A673 (cell line): ENCODE data around the gene SGCA. TPM values are rescaled to one million over a fixed set of nuclear protein-coding genes. Genes with fewer than 3 reads are reported as not detected.

Source experiments
- BruUV-seq: library from RNA; stranded (reverse); fragments of 400-500 nt; replicated peaks from 2 replicates; lab custom pipeline; 2021; lab: Mats Ljungman, UMichigan
- CTCF ChIA-PET: fragments of 300-600 bp; sonication (Branson Sonifier 250); formaldehyde crosslinking; loops from one replicate; lab custom pipeline; 2022; ENCODE audit warnings: antibody characterized with exemption; lab: Charles Lee
- POLR2A ChIA-PET: fragments of 300-600 bp; sonication (Branson Sonifier 250); formaldehyde crosslinking; loops from one replicate; lab custom pipeline; 2022; ENCODE audit warnings: antibody characterized with exemption; ENCODE audit not compliant: low non-redundant PET; lab: Charles Lee
- DNase-seq: peaks from one replicate; pipeline ENCODE4 v3.0.0-alpha.2; 2015; ENCODE audit warnings: low spot score
- H3K27ac ChIP-seq: fragments of 200-600 bp; sonication (generic); 2 replicates; pipeline ENCODE4 v1.5.1; 2016; ENCODE audit warnings: mixed run types, low read depth, mild to moderate bottlenecking, mixed read lengths, antibody characterized with exemption, low read length; ENCODE audit not compliant: poor library complexity, severe bottlenecking
- H3K27me3 ChIP-seq: fragments of 200-600 bp; sonication (generic); replicated peaks from 2 replicates; pipeline ENCODE4 v1.6.1; 2017; ENCODE audit warnings: mixed run types, low read depth, mild to moderate bottlenecking, mixed read lengths, antibody characterized with exemption, low read length; ENCODE audit not compliant: insufficient read depth, poor library complexity
- H3K36me3 ChIP-seq: fragments of 200-600 bp; sonication (generic); 2 replicates; pipeline ENCODE4 v1.6.1; 2016; ENCODE audit warnings: mixed run types, mild to moderate bottlenecking, mixed read lengths, antibody characterized with exemption, low read length; ENCODE audit not compliant: insufficient read depth, poor library complexity, severe bottlenecking
- H3K4me1 ChIP-seq: fragments of 200-600 bp; sonication (generic); 2 replicates; pipeline ENCODE4 v1.6.1; 2017; ENCODE audit warnings: mixed run types, mild to moderate bottlenecking, mixed read lengths, antibody characterized with exemption, low read length; ENCODE audit not compliant: insufficient read depth, poor library complexity, severe bottlenecking
- H3K4me3 ChIP-seq: fragments of 200-600 bp; sonication (generic); 2 replicates; pipeline ENCODE4 v1.5.1; 2016; ENCODE audit warnings: low read depth, mixed run types, mild to moderate bottlenecking, mixed read lengths, low read length; ENCODE audit not compliant: poor library complexity, severe bottlenecking
- H3K9me3 ChIP-seq: fragments of 200-600 bp; sonication (generic); 2 replicates; pipeline ENCODE4 v1.6.1; 2016; ENCODE audit warnings: mixed run types, low read depth, mild to moderate bottlenecking, mixed read lengths, antibody characterized with exemption, low read length; ENCODE audit not compliant: poor library complexity, severe bottlenecking
- EZH2 ChIP-seq: fragments of 200-600 bp; sonication (generic); IDR thresholded peaks from 2 replicates; pipeline ENCODE4 v1.6.1; 2017; ENCODE audit warnings: borderline replicate concordance, low read depth, mild to moderate bottlenecking, mixed read lengths, antibody characterized with exemption, low read length; ENCODE audit not compliant: poor library complexity, severe bottlenecking
- intact Hi-C: fragments of 100-400 bp; cut with micrococcal nuclease; formaldehyde crosslinking; loops from one replicate; pipeline ENCODE4 v1.10.0; 2022; ENCODE audit not compliant: unreplicated experiment
- total RNA-seq: library from RNA; stranded (reverse); gene quantifications from 2 replicates; pipeline ENCODE4 v1.2.3, GENCODE V29; 2021
- TF ChIP-seq, protein P1 (sequence below): fragments of 300-800, 200-600 bp; sonication (generic); conservative IDR thresholded peaks from 2 replicates; pipeline ENCODE4 v1.5.1; 2017; ENCODE audit warnings: low read depth, mild to moderate bottlenecking, antibody characterized with exemption, low read length, moderate library complexity, mixed read lengths

Gene SGCA
- total RNA-seq, 1 experiment from 2014 or later, result not detected

DNA sequence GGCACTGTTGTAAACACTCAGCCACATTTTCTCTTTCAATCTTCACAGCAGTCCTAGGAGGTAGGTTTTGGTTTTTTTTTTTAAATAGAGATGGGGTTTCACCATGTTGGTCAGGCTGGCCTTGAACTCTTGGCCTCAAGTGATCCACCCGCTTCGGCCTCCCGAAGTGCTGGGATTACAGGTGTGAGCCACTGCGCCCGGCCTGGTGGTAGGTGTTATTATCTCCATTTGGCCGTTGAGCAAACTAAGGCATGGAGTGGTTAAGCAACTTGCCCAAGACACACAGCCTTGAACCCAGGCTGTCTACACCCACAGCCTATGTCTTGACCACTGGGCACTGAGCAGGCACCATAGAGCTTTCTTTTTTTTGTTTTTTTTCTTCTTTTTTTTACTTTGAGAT is 8.6 kb downstream of the SGCA start:
- H3K4me3 ChIP-seq, result no peak overlapping the region
- DNase-seq, result no peak
- CTCF ChIA-PET, result no interaction called here
- H3K27ac ChIP-seq, result no peak overlapping the region
- TF ChIP-seq, protein P1, sequence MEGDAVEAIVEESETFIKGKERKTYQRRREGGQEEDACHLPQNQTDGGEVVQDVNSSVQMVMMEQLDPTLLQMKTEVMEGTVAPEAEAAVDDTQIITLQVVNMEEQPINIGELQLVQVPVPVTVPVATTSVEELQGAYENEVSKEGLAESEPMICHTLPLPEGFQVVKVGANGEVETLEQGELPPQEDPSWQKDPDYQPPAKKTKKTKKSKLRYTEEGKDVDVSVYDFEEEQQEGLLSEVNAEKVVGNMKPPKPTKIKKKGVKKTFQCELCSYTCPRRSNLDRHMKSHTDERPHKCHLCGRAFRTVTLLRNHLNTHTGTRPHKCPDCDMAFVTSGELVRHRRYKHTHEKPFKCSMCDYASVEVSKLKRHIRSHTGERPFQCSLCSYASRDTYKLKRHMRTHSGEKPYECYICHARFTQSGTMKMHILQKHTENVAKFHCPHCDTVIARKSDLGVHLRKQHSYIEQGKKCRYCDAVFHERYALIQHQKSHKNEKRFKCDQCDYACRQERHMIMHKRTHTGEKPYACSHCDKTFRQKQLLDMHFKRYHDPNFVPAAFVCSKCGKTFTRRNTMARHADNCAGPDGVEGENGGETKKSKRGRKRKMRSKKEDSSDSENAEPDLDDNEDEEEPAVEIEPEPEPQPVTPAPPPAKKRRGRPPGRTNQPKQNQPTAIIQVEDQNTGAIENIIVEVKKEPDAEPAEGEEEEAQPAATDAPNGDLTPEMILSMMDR, result no peak
- TF ChIP-seq EZH2, result no peak
- POLR2A ChIA-PET, result no interaction called here
- intact Hi-C loops, result no loop called here
- no peaks in the 10 kb centered on the region for H3K27me3 ChIP-seq
- no peaks in the 10 kb centered on the region for H3K9me3 ChIP-seq
- peaks cover 3% of the 10 kb centered on the region for H3K4me1 ChIP-seq
- H3K36me3 ChIP-seq, result no peaks in the 10 kb centered on the region
- no TSS peak for BruUV-seq

DNA sequence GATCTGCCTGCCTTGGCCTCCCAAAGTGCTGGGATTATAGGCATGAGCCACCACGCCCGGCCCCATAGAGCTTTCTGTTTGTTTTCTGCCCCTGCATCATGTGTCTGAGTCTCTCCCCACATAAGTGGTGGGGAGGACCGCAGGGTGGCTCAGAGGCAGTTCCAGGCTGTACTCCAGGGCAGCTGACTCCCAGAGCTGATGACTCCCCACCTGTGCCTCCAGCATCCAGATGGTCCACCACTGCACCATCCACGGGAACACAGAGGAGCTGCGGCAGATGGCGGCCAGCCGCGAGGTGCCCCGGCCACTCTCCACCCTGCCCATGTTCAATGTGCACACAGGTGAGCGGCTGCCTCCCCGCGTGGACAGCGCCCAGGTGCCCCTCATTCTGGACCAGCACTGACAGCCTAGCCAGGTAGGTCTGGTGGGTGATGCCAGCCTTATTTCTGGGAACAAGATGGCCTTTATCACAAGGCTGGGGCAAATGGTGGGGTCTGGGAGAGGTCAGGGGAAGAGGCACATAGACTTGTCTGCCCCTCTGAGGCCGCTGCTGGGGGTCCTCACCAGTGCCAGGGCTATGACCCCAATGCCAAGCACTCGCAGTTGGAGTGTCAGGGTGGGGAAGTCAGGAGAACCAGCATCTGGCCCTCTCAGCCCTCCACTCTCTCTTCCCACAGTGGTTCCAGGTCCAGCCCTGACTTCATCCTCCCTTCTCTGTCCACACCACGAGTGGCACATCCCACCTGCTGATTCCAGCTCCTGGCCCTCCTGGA is 9.4 kb downstream of the SGCA start:
- H3K36me3 ChIP-seq, result no peaks in the 10 kb centered on the region
- DNase-seq, result no peak
- H3K27ac ChIP-seq, result no peak overlapping the region
- no peaks in the 10 kb centered on the region for H3K27me3 ChIP-seq
- peaks cover 3% of the 10 kb centered on the region for H3K4me1 ChIP-seq
- TF ChIP-seq EZH2, result no peak
- TF ChIP-seq, protein P1, result no peak
- intact Hi-C loops, result no loop called here
- no peak overlapping the region for H3K4me3 ChIP-seq
- H3K9me3 ChIP-seq, result no peaks in the 10 kb centered on the region
- BruUV-seq, result no TSS peak
- CTCF ChIA-PET, result no interaction called here
- POLR2A ChIA-PET, result no interaction called here

DNA sequence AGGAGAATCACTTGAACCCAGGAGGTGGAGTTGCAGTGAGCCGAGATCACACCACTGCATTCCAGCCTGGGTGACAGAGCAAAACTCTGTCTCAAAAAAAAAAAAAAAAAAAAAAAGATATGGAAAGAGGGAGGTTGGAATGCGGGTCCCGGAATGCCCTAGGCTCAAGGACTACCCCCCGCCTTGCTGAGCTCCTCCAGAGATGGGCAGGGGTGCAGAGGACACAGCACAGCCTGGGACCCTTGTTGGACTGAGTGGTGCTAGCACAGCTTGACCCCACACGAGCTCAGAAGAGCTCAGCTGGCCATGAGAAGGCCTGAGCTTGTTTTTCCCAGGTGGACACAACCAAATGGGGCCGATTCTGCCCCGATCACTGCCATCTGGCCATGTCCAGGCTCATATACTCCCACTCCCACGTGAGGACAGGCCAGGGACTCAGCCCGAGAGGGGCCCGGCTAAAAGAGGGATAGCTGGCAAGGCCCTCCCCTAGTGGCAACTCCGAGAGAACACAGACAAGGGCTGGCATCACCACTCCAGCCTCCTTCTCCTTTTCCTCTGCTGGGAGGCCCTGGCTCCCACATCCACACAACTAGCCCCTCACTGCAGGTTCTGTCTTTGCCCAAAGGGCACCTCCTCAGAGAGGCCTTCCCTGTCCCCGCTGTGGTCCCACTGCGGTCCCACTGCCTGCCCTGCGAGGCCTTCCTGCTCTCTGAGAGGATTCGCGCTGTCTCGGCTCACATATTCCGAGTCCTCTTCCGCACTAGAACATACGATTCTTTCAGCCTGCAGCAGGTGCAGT is 11.0 kb downstream of the SGCA start:
- no peak for DNase-seq
- no peaks in the 10 kb centered on the region for H3K9me3 ChIP-seq
- POLR2A ChIA-PET, result no interaction called here
- no TSS peak for BruUV-seq
- H3K27ac ChIP-seq, result no peak overlapping the region
- TF ChIP-seq EZH2, result no peak
- TF ChIP-seq, protein P1, result no peak
- H3K36me3 ChIP-seq, result no peaks in the 10 kb centered on the region
- no peak overlapping the region for H3K4me3 ChIP-seq
- CTCF ChIA-PET, result interaction anchor here (0.5 to 0.6 kb wide), 2 partner anchors 45 to 147 kb away, joined by 5 to 8 read pairs; no protein-coding TSS in a partner anchor
- H3K4me1 ChIP-seq, result peaks cover 3% of the 10 kb centered on the region
- intact Hi-C loops, result no loop called here
- H3K27me3 ChIP-seq, result no peaks in the 10 kb centered on the region
